ENCODE results near the gene GFPT1.
A peak's percentile ranks its signal among the peaks of the same experiment; 100 is the strongest.
"Not testable (repeated sequence)": the region's sequence is repeated elsewhere in the genome, so short reads cannot be mapped to it uniquely, and the experiment has no call there.

GFPT1 gene

DNA sequence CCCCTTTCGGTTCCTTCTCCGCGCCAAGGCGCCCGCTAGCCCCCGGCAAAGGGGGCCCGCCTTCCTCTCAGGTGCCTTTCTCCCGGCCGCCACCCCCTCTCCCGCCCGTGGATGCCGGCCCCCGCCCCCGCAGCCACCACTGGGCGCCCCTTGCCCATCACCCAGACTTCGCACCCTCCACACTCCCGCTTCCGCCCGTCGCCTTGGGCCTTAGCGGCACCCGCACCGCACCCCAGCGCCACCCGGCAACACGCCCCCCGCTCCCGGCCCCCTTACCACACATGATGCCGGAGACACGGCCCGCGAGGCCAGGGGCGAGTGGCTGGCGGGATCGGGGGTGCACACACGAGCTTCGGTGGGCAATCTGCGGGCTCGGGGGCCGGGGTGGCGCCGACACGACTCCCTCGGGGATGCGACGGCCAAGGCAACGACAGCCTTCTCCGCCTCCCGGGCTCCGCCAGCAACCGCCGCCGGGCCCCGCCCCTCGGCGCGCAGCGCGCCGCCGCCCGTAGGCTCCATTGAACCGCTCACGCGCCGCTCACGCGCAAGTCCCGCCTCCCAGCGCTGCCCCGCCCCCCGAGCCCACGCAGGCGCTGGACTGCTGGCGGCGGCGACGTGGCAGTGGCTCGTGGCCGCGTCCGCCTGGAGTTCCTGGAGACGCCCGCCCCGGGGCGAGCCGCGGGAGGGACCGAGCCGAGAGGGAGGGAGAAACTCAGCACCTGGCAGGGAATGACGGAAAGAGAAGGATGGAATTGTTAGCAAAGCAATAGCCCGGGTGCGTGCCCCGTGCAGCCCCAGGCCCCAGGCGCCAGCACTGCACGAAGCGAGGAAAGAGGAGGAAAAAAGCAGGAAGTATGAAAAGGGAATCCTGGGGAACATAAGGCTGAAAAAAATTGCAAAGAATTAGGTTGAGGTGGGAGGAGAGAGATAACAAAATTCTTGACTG, at the start of gene GFPT1:
TSS of gene GFPT1 (minus strand) at position 439 of the 946 bp plus-strand sequence. CDS start at position 283, 156 bp downstream.
- peak; percentile 96 for DNase-seq

DNA sequence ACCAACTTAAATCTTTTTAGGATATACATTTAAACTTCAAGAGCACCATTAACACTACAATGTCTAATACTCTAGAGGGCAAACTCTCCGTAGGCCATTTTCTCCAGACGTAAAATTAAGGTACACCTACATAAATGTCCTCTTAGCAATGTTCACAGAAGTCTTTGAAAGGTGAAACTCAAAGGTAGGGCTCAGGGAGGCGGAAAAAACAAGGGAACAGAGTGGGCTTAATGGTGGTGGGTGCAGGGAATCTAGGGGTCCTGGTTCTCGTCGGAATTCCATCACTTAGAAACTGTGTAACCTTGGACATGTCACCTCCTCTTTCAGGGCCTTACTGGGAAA, 49.5 kb upstream of the GFPT1 start:
- DNase-seq, result peak; percentile 46

DNA sequence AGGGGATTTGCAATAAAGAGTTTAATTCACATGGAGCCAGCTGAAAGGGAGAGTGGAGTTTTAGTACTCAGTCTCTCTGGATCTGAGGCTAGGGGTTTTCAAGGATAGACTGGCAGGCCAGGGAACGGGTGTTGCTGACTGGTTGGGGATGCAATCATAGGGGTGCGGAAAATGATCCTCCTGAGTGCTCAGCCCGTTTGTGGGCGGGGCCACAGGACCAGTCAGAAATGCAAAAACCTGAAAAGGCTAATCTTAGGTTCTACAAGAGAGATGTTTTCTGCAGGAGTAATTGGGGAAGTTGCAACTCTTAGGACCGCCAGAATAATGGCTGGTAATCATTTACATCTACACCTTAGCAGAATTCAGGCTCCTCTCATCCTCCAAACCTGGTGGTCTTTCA, 47.7 kb upstream of the GFPT1 start:
- peak; percentile 39 for DNase-seq

DNA sequence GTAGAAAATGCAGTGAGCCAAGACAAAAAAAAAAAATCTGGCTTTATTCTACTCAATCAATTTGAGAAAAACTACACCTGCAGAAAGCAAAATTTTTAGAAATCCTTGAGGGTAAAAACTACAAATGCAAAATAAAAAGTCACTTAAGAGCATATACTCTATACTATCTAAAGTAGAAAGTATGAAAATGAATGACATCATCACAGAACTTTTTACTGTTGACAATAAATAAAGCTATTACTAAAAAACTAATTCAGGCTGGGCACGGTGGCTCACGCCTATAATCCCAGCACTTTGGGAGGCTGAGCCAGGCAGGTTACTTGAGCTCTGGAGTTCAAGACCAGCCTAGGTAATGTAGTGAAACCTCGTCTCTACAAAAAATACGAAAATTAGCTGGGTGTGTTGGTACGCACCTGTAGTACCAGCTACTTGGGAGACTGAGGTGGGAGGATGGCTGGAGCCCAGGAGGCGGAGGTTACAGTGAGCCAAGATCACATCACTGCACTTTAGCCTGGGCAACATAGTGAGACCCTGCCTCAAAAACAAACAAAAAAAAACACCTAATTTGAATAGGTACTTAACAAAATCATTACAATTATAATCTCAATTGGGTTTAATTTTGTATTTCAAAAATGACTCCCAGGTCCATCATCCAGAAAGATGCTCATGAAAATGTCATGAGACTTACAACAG, 42.6 kb upstream of the GFPT1 start:
- no peak for DNase-seq

DNA sequence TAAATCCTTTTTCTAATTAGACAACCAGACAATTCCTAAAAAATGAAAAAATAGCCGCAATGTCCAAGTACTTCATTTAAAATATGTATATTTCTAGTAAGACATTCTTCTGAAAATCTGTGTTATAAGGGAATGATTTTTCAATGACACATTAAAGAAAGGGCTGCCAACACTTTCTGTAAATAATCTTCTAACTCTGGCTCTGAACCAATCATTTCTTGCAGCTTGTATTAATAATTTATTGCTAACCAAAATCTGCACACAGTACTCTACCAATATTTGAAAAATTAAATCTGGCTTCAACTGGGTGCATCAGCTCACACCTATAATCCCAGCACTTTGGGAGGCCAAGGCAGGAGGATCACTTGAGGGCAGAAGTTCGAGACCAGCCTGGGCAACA, 42.0 kb upstream of the GFPT1 start:
- DNase-seq, result no peak

DNA sequence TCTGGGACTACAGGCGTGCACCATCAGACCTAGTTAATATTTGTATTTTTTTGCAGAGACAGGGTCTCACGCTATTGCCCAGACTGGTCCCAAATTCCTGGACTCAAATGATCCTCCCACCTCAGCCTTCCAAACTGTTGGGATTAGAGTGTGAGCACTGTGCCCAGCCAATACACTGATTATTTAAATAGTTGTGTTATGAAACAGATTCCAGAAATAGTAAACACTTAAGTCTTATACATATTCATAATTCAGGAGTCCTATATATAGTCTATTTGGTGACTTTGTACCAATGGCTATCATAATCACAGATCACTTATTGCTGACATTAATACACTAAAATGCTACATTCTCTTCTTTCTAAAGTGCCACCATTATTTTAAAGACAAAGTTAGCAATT, 37.4 kb upstream of the GFPT1 start:
- no peak for DNase-seq

DNA sequence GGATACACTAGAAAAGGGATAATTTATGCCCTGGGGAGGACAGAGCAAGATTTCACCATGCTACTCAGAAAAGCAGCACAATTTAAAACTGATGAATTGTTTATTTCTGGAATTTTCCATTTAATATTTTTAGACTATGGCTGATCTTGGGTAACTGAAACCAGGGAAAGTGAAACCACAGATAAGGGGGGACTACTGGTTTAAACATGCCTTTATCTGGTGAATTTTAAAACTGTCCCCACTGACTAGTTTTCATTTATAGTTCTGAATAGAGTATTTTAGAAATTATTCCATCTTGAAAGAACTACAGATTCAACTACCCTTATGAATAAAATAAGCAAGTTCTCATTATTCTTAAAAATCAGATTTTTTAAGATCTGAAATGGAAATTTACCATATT, 35.2 kb upstream of the GFPT1 start:
- DNase-seq, result peak; percentile 20

DNA sequence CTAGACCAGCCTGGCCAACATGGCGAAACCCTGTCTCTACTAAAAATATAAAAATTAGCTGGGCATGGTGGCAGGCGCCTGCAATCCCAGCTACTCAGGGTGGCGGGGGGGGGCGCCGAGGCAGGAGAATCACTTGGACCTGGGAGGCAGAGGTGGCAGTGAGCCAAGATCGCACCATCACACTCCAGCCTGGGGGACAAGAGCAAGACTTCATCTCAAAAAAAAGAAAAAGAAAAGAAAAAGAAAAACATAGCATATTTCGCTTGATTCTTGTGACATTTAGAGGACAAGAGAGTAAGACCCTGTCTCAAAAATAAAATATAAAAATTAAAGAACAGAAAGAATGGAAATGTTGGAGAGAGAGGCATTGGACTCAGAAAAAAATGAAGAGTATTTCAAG, 32.1 kb upstream of the GFPT1 start:
- not testable (repeated sequence) for DNase-seq

DNA sequence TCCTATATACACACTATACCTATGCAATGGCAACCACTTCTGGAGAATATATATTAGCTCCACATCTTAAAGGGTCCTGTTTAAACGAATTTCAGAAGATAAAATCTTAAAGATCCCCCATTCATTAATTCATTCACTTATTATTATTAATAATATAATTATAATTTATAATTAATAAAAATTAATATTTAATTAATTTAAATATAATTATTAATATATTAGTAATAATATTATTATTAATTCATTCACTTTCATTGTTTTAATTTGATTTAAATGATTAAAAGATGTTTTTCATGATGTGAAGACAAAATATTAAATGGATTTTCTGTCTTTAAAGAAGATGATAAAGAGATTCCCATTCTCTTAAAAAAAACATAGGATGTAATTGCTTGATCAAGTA, 29.1 kb upstream of the GFPT1 start:
- no peak for DNase-seq

DNA sequence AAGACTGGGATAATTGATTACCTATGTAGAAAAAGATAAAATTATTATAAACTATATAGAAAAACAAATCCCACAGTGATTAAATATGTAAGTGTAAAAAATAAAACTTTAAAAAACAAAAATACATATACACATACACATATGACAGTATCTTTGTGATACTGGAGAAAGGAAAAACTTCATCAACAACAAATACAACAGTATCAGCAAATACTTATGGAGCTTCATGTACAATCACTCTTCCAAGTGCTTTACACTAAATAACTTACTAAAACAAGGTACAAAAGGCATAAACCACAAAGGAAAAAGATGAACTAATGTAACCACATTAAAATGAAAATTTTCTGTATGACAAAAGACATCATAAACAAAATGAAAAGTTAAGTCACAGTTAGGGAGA, 24.1 kb upstream of the GFPT1 start:
- no peak for DNase-seq

DNA sequence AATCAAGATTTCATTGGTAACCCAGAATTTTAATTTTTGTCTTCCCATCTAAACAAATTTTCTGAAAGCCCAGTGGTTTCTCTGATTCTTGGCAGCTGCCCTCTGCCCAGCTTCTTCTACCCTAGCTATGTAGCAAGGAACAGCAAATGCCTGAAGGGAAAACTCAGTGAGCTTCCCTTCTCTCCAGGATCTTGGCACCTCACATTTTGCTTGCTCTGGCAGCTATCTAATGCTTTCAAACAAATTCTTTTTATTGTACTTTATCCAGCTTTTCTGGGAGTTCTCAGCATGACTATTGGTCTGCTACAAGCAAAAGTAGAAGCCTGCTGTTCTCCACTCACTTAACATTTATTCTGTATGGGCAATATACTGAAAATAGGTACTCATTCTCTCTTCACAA, 18.3 kb upstream of the GFPT1 start:
- DNase-seq, result no peak

DNA sequence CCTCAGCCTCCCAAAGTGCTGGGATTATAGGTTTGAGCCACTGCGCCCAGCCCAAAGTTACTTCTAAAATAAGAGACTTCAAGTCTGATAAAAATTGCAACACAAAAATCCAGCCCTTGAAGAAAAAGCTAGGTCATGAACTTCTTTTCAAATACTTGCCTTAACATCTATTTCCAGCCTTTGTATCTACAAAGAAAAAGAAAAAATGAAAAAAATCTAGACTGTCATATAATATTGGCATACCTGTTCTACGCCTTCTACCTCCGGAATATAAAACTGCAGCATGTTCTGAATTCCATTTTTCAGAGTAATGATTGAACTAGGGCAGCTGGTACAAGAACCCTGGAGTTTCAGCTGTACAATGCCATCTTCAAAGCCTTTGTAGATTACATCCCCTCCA, 13.1 kb upstream of the GFPT1 start:
- DNase-seq, result no peak

DNA sequence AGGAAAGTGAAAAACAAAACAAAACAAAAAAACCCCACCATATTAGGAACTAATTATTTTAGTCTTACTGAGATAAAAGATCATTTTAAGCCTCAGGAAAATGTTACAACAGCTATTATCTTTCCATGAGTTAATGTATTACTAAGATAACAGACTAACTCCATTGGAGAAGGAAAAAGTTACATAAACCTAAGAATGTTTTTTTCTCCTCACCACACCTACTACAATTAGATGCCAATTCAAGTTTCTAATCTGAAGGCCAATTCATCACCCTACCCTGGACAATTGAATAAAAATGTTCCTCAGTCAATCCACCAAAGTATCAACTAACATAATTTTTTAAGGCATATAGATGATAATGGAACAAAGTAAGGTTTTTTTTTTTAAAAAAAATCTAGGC, 10.2 kb upstream of the GFPT1 start:
- DNase-seq, result no peak

DNA sequence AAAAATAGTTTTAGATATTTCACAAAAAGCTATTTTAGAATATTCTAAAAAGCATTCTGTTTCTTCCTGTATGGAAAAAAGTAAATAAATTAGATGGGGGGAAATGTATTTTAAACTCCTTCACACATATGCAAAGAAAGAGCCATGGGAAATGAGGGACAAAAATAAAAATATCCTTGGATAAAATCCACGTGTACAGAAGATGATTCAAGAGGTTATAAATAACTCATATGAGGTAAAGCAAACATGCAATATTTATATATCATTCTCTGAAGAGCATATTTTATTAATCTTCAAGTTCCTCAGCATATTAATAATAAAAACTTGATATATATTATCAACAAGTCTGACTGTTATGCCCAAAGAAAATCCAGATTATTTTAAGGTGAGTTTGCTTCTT, 8.8 kb upstream of the GFPT1 start:
- no peak for DNase-seq

DNA sequence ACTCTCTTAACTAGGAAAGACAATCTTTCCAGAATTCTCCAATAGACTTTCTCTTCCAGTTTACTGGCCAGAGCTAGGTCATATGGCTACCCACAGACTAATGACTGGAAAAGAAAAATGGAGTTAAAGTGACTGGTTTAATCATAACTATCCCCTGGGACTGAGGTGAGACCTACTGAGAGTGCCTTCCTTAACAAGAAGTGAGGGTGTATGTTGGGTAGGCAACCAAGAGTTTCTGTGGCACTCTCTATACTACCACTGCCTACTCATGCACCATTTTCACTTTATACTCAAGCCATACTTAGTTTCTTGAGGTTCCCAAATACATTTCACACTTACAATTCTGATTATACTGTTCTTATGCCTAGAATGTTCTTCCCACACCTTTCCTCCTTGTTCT, 6.9 kb upstream of the GFPT1 start:
- no peak for DNase-seq

DNA sequence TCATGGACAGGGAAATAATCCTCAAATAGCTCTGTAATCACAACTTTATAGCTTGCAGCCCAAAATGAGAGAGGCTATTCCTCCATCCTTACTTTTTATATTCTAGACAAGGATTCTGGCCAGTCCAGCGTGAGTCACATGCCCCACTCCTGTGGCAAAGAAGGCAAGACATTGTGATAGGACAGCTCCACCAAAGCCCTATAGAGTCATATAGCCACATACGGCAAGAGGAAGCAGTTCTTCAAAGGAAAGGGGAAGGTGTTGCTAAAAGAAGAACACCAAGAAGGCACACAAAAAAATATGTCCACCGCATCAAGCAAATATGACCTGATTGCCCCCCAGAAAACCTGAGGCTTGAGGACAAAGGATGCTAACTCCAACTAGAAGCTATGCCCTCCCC, 3.4 kb upstream of the GFPT1 start:
- peak; percentile 54 for DNase-seq

DNA sequence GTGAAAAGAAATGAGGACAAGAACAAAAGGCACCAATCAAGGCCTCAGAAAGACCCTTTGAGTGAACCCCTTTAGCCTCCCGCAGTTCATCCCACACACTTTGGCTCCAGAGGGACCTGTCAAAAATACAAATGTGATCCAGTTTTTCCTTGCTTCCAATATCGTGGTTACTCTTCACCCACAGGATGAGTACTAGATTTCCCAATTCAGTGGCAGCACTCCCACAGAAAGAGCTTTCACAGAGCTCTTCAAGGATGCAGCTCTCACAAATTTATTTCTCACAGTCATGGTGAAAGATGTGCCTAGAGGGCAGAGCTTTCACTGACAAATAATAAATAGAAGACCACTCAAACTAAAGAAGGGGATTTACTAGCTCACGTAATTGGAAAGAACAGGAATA, 3.0 kb upstream of the GFPT1 start:
- DNase-seq, result no peak

DNA sequence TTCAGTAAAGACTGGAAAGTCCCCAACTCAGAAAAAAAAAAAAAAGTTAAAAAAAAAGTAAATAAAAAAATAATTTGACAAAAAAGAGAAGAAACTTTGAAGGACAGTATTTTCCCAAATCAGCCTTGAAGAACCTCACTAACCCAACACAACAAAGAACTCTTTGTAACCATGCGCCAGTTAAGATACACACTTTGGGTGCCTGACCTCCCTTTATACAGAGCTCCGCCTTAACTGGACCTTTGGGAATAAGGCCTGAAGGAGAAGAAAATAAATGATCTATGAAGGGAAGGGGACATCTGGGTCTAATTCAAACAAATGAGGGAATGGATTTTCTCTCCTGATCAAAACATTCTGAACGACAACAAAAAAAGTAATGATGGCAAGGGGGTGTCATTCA, 2.2 kb upstream of the GFPT1 start:
- DNase-seq, result no peak

DNA sequence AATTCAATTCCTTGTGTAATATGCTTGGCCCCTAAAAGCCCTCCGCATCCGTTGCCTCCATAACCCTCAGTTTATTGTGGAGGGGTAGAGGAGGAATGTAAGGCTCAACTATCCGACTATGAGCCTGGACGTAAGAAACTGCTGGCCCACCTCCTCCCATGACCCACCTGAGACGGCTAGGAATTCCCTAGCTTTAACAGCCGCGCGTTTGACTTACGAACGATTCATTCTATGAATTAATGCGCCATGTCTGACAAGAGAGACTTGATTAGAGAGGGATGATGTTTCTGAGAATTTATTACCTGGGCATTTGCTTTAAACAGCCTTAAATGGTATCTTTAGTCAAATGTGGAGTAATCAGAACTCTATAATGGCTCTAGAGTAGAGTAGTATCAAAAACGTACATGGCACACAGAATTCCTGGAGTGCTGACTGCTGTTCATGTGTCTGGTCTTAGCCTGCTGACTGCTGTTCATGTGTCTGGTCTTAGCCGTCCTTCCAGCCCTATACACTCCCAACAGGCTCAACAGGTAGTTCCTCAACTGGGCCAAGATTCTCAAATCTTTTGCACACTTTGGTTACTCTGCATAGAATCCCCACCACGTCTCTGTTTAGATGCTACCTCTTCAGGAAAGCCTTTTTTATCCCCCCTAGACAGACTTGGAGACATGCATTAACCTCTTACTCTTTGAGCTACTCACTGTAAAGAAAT, 899 bp upstream of the GFPT1 start:
- DNase-seq, result no peak

DNA sequence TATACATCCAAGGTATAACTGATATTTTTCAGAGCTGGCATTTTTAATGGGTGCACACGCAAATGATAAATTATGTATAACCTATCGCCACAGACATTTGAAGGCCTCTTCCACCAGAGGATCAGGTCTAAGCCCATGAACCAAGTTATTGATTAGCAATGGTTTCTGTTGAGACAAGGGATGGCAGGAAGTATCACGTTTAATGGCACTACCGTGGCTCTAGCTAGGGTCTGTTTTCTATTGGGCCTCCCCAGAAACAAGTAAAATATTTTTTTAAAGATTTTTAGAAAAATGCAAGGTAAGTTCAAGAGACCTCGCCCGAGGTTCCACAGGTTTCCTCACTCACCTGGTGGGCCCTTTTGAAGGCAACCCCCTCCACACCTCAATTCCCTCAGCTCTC, 667 bp downstream of the GFPT1 start:
- no peak for DNase-seq

DNA sequence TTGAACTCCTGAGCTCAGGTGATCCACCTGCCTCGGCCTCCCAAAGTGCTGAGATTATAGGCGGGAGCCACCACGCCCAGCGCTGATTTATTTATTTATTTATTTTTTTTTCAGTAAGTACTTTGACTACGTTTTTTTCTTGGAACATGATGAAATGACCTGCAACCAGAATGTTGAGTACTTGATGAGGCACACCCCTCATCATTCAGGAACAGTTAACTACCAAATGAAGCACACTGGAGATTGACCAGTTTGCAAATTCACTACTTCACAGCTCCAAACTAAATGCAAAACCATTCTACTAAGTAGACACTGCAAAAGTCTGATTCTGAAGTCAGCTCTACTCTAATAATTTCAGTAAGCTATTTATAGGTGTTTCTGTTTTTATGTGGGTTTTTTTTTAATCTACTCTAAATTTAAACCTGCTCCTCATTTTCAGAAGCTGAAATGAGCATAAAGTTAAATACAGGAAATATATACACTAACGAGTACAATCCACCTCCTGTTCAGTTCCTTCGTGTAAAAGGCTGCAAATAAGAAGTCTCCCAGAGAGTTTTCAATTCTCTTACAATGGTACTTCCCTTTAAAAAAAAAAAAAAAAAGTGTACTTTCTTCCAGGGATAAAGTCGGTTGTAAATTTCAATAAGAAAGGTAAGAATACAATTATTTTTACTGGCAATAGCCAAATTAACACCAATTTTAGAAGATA, 1.4 kb downstream of the GFPT1 start:
- DNase-seq, result peak; percentile 25

DNA sequence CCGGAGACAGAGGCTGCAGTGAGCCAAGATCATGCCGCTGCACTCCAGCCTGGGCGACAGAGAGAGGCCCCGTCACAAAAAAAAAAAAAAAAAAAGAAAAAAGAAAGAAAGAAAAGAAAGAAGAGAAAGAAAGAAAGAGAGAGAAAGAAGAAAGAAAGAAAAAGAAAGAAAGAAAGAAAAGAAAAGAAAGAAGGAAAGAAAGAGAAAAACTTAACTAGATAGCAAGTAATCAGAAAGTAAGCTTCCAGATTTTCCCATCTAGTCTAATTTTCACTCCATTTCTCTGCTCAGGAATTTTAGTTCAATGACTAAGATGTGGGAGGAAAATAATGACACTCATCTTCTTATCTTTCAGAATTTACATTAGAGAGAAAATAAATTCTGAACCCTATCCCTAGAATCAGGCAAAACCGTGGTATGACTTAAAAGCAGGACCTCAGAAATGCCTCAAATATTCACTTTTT, 2.4 kb downstream of the GFPT1 start:
- no peak for DNase-seq

DNA sequence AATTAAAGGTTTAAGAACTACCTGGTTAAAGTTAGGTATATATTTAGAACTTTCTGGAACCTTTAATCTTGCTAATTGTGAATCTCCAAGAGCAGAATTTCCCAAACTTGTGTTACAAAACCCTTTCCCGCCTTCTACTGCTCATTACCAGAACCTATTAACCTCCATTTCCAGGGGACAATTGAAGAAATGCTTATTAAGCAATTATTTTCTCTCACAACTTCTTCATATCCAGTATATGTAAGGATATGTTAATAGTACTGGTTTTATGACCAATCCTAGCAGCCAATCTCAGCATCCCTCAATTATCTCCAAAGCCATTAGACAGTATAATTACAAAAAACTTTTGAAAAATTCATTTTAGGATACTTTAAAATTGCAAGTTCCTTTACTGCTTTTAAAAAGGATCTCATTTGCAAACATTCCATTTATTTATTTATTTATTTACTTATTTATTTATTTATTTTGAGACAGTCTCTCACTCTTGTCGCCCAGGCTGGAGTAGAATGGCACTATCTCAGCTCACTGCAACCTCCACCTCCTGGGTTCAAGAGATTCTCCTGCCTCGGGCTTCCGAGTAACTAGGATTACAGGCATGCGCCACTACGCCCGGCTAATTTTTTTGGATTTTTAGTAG, 3.7 kb downstream of the GFPT1 start:
- no peak for DNase-seq
